Sigmoid colon (tissue), 4 donors: ENCODE results near the gene C2CD3.

Source experiments
- EP300 ChIP-seq, 4 donors: sonication (generic); formaldehyde crosslinking; IDR thresholded peaks; one replicate each; pipeline ENCODE4 v1.6.1; 2017; ENCODE audit warnings: antibody characterized with exemption in 4 of 4
- POLR2A ChIP-seq, 2 donors: fragments of 450-650 bp; IDR thresholded peaks; one replicate each; pipeline ENCODE4 v1.6.1; 2016; ENCODE audit warnings: antibody characterized with exemption in 2 of 2, mild to moderate bottlenecking in 2 of 2, moderate library complexity in 2 of 2
- TF ChIP-seq, protein P1 (sequence below), 4 experiments: fragments of 450-650 bp in 3 of 4; fragments of 200-600 bp in 1 of 4; IDR thresholded peaks; one replicate each; pipeline ENCODE4 v1.5.1; 2016 to 2019; ENCODE audit warnings: antibody characterized with exemption in 4 of 4, mild to moderate bottlenecking in 3 of 4, moderate library complexity in 2 of 4

DNA sequence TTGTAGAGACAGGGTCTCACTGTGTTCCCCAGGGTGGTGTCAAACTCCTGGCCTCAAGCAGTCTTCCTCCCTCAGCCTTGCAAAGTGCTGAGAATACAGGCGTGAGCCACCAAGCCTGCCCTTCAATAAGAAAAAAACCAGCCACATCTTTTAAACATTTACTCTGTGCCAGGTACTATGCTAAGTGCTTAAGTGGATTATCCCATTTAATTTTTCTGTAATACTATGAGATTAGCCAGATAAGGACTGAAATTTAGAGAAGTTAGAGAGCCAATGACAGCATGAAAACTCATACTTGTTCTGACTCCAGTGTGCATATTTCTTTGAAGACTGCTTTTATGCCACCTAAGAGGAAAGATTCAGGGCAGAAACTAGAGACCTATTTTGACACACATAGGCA is 35.9 kb upstream of the C2CD3 start:
- TF ChIP-seq, protein P1, sequence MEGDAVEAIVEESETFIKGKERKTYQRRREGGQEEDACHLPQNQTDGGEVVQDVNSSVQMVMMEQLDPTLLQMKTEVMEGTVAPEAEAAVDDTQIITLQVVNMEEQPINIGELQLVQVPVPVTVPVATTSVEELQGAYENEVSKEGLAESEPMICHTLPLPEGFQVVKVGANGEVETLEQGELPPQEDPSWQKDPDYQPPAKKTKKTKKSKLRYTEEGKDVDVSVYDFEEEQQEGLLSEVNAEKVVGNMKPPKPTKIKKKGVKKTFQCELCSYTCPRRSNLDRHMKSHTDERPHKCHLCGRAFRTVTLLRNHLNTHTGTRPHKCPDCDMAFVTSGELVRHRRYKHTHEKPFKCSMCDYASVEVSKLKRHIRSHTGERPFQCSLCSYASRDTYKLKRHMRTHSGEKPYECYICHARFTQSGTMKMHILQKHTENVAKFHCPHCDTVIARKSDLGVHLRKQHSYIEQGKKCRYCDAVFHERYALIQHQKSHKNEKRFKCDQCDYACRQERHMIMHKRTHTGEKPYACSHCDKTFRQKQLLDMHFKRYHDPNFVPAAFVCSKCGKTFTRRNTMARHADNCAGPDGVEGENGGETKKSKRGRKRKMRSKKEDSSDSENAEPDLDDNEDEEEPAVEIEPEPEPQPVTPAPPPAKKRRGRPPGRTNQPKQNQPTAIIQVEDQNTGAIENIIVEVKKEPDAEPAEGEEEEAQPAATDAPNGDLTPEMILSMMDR (IDR thresholded peaks at IDR 0.05) = no peak
- TF ChIP-seq EP300 (IDR thresholded peaks at IDR 0.05) (no peak), POLR2A (IDR thresholded peaks at IDR 0.05) (no peak)
